ENCODE data around the gene CEMP1.
"Not testable (repeated sequence)": the region's sequence is repeated elsewhere in the genome, so short reads cannot be mapped to it uniquely, and the experiment has no call there.

Gene CEMP1

GRCh38 chr16:2535625-2536013, 4.4 kb upstream of the CEMP1 start:
- peak; percentile 71 for DNase-seq (ENCODE audit: low spot score)

- DNase-seq (ENCODE audit: low spot score) = not testable (repeated sequence)
Observed at GRCh38 chr16:2534335-2534734, 3.1 kb upstream of the CEMP1 start.

GRCh38 chr16:2533912-2534311, 2.7 kb upstream of the CEMP1 start:
- no peak for DNase-seq (ENCODE audit: low spot score)

GRCh38 chr16:2533142-2533755, 2.0 kb upstream of the CEMP1 start:
- not testable (repeated sequence) for DNase-seq (ENCODE audit: low spot score)

GRCh38 chr16:2532494-2533141, 1.4 kb upstream of the CEMP1 start:
- DNase-seq (ENCODE audit: low spot score) = no peak

- DNase-seq (ENCODE audit: low spot score) = peak; percentile 98
Observed at GRCh38 chr16:2531696-2532493, 687 bp upstream of the CEMP1 start.

- DNase-seq (ENCODE audit: low spot score) = no peak
Observed at GRCh38 chr16:2530629-2531318, 434 bp downstream of the CEMP1 start.

- no peak for DNase-seq (ENCODE audit: low spot score)
Observed at GRCh38 chr16:2529961-2530628, 1.1 kb downstream of the CEMP1 start.

- DNase-seq (ENCODE audit: low spot score) = no peak
Observed at GRCh38 chr16:2529061-2529931, 1.9 kb downstream of the CEMP1 start.

- no peak for DNase-seq (ENCODE audit: low spot score)
Observed at GRCh38 chr16:2528161-2529060, 2.8 kb downstream of the CEMP1 start.

- DNase-seq (ENCODE audit: low spot score) = no peak
Observed at GRCh38 chr16:2527784-2528100, 3.5 kb downstream of the CEMP1 start.

GRCh38 chr16:2527071-2527783, 4.0 kb downstream of the CEMP1 start:
- DNase-seq (ENCODE audit: low spot score) = no peak

GRCh38 chr16:2526135-2526534, 5.1 kb downstream of the CEMP1 start:
- no peak for DNase-seq (ENCODE audit: low spot score)

- no peak for DNase-seq (ENCODE audit: low spot score)
Observed at GRCh38 chr16:2524339-2524938, 6.8 kb downstream of the CEMP1 start.

GRCh38 chr16:2523801-2524231, 7.4 kb downstream of the CEMP1 start:
- DNase-seq (ENCODE audit: low spot score) = no peak

- peak; percentile 42 for DNase-seq (ENCODE audit: low spot score)
Observed at GRCh38 chr16:2520784-2521531, 10.2 kb downstream of the CEMP1 start.

GRCh38 chr16:2520097-2520783, 11.0 kb downstream of the CEMP1 start, which contains the start of gene AMDHD2:
Gene AMDHD2, plus strand, starts transcription at chr16:2520371. Its CDS starts 88 bp downstream, at chr16:2520459.
- peak; percentile 97 for DNase-seq (ENCODE audit: low spot score)

- no peak for DNase-seq (ENCODE audit: low spot score)
Observed at GRCh38 chr16:2519711-2520080, 11.5 kb downstream of the CEMP1 start.

Measured in AG20443 (cell line).